Body of pancreas (tissue), 4 donors: ENCODE measurements around the gene STK38. TPM values are rescaled to one million over a fixed set of nuclear protein-coding genes. Genes with fewer than 3 reads are reported as not detected.

Experiments used
- ATAC-seq: fragments of 150-250 bp; one replicate; pipeline ENCODE4 v1.9.1; 2016
- DNase-seq, 4 donors: peaks; one replicate each; pipeline ENCODE4 v3.0.0-alpha.2; 2019
- H3K27ac ChIP-seq, 4 donors: fragments of 200-600 bp; sonication (generic); 1 replicate in 3 of 4; 2 replicates in 1 of 4; pipeline versions ENCODE4 v1.5.1 to v1.6.1; 2016 to 2019; ENCODE audit warnings: mild to moderate bottlenecking in 1 of 4, mixed read lengths in 1 of 4, moderate library complexity in 1 of 4
- H3K27me3 ChIP-seq, 2 donors: fragments of 200-600 bp; sonication (generic); one replicate each; pipeline ENCODE4 v1.6.0; 2016; ENCODE audit warnings: mild to moderate bottlenecking in 1 of 2
- H3K36me3 ChIP-seq, 2 donors: fragments of 200-600 bp; sonication (generic); replicated peaks in 1 of 2; 2 replicates each; pipeline ENCODE4 v1.5.1; 2016; ENCODE audit warnings: low read depth in 2 of 2; ENCODE audit not compliant: insufficient read depth in 1 of 2
- H3K4me1 ChIP-seq: fragments of 200-600 bp; sonication (generic); one replicate; pipeline ENCODE4 v1.6.0; 2016
- H3K4me3 ChIP-seq, 2 donors: fragments of 200-600 bp; sonication (generic); 1 replicate in 1 of 2; 2 replicates in 1 of 2; pipeline ENCODE4 v1.5.1; 2016 to 2019
- H3K9me3 ChIP-seq, 3 donors: fragments of 200-600 bp; sonication (generic); 1 replicate in 2 of 3; 2 replicates in 1 of 3; pipeline ENCODE4 v1.5.1; 2016
- POLR2A ChIP-seq, 3 donors: fragments of 450-650 bp; IDR thresholded peaks; one replicate each; pipeline ENCODE4 v1.6.1; 2016; ENCODE audit warnings: antibody characterized with exemption in 3 of 3, mild to moderate bottlenecking in 2 of 3
- WGBS, 2 donors: methylation state at CpG; one replicate each; pipeline ENCODE4 v1.1.5; 2017; 5-methylcytosine and 5-hydroxymethylcytosine counted together
- intact Hi-C: fragments of 100-400 bp; cut with DNase I; formaldehyde crosslinking; loops from one replicate; pipeline ENCODE4 v1.15.1; 2023
- total RNA-seq, 2 donors: library from RNA; depleted of rRNA; stranded (reverse); fragments of >200 nt; gene quantifications; one replicate each; pipeline ENCODE4 v1.1.0, GENCODE V29; 2016
- TF ChIP-seq, protein P1 (sequence below), 7 experiments: fragments of 450-650 bp in 4 of 7; fragments of 200-600 bp in 3 of 7; sonication (generic) in 3 of 7; IDR thresholded peaks; one replicate each; pipeline ENCODE4 v1.5.1; 2016 to 2019; ENCODE audit warnings: antibody characterized with exemption in 7 of 7

Gene STK38
- total RNA-seq, 2 donors from 2014 or later, result 11.9 to 16.2 TPM

- Histone ChIP-seq H3K4me1 (no peaks in the 10 kb centered on the region), H3K4me3 (no peak overlapping the region), H3K27ac (no peak overlapping the region), H3K27me3 (no peaks in the 10 kb centered on the region), H3K36me3 (peaks cover 0 to 8% of the 10 kb centered on the region in 2 donors), H3K9me3 (no peaks in the 10 kb centered on the region)
- WGBS, 2 donors, result 91 to 93% methylated on average over 5 of the region's 5 CpGs
- TF ChIP-seq POLR2A (IDR thresholded peaks at IDR 0.05), result no peak
- TF ChIP-seq, protein P1, sequence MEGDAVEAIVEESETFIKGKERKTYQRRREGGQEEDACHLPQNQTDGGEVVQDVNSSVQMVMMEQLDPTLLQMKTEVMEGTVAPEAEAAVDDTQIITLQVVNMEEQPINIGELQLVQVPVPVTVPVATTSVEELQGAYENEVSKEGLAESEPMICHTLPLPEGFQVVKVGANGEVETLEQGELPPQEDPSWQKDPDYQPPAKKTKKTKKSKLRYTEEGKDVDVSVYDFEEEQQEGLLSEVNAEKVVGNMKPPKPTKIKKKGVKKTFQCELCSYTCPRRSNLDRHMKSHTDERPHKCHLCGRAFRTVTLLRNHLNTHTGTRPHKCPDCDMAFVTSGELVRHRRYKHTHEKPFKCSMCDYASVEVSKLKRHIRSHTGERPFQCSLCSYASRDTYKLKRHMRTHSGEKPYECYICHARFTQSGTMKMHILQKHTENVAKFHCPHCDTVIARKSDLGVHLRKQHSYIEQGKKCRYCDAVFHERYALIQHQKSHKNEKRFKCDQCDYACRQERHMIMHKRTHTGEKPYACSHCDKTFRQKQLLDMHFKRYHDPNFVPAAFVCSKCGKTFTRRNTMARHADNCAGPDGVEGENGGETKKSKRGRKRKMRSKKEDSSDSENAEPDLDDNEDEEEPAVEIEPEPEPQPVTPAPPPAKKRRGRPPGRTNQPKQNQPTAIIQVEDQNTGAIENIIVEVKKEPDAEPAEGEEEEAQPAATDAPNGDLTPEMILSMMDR (IDR thresholded peaks at IDR 0.05), result no peak
- no peak for ATAC-seq
- intact Hi-C loops, result no loop called here
- DNase-seq, result no peak
These were observed 52.2 kb downstream of the STK38 start for GRCh38 chr6:36495086-36495485.

DNA sequence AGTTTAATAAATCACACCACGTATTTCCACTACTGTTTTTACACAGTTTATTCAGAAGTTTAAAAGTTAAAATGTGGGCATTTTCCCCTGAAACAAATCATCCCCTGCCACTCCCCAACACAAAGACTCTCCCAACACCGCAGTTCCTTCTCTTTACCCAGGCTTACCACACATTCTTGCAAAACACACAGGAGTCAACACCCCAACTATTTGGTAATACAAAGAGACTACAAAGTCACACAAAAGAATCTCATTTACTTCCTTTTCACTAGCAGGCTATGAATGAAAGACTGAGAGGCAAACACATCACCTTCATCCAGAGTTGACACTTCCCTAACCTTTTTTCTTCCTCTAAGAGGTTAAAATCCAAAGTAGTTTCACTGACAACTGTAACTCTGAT is 53.4 kb downstream of the STK38 start:
- no peaks in the 10 kb centered on the region for H3K9me3 ChIP-seq
- H3K4me3 ChIP-seq, result no peak overlapping the region
- H3K4me1 ChIP-seq, result no peaks in the 10 kb centered on the region
- WGBS, 2 donors, result 68 to 87% methylated on average over 2 of the region's 2 CpGs
- no peak overlapping the region for H3K27ac ChIP-seq
- intact Hi-C loops, result no loop called here
- no peak for TF ChIP-seq POLR2A (IDR thresholded peaks at IDR 0.05)
- TF ChIP-seq, protein P1 (IDR thresholded peaks at IDR 0.05), result no peak
- H3K27me3 ChIP-seq, result no peaks in the 10 kb centered on the region
- peaks cover 0 to 8% of the 10 kb centered on the region in 2 donors for H3K36me3 ChIP-seq
- DNase-seq, result no peak
- no peak for ATAC-seq

DNA sequence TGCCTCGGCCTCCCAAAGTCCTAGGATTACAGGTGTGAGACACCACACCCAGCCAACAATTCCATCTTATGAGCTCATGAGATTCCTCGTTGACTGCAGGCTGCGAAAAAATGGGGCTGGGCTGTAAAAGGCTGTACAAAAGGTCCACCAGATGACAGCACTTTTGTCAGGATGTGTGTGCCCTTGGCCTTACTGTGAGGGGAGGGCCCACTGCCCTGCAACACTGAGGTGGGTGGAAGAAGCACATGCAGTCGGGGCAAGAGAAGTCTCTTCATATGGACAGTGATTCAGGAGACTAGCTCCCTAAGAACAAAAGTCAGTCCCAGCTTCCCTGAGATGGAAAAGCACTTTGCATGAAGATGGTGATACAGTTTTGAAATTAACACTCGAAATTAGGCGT is 54.0 kb downstream of the STK38 start:
- ATAC-seq, result no peak
- H3K27ac ChIP-seq, result no peak overlapping the region

GRCh38 chr6:36492621-36493020 is 54.7 kb downstream of the STK38 start:
- no peak for TF ChIP-seq POLR2A (IDR thresholded peaks at IDR 0.05)
- TF ChIP-seq, protein P1 (IDR thresholded peaks at IDR 0.05), result no peak
- WGBS, 2 donors, result 80% methylated on average over 1 of the region's 1 CpG
- intact Hi-C loops, result no loop called here
- no peaks in the 10 kb centered on the region for H3K4me1 ChIP-seq
- ATAC-seq, result no peak
- H3K27ac ChIP-seq, result no peak overlapping the region
- H3K4me3 ChIP-seq, result no peak overlapping the region
- DNase-seq, result peak in 1 of 4 donors; percentile 11
- H3K9me3 ChIP-seq, result no peaks in the 10 kb centered on the region
- no peaks in the 10 kb centered on the region for H3K27me3 ChIP-seq
- peaks cover 0 to 8% of the 10 kb centered on the region in 2 donors for H3K36me3 ChIP-seq

More for the DNA sequence above, 54.0 kb downstream of the STK38 start:
- Histone ChIP-seq H3K4me1 (no peaks in the 10 kb centered on the region), H3K27me3 (no peaks in the 10 kb centered on the region), H3K9me3 (no peaks in the 10 kb centered on the region), H3K4me3 (no peak overlapping the region), H3K36me3 (peaks cover 0 to 8% of the 10 kb centered on the region in 2 donors)
- DNase-seq, result no peak
- intact Hi-C loops, result no loop called here
- TF ChIP-seq POLR2A (IDR thresholded peaks at IDR 0.05), result no peak
- TF ChIP-seq, protein P1 (IDR thresholded peaks at IDR 0.05), result no peak
- WGBS, 2 donors, result 81 to 86% methylated on average over 6 of the region's 6 CpGs

GRCh38 chr6:36492092-36492491 is 55.2 kb downstream of the STK38 start:
- peak in 2 of 4 donors; percentile 25 to 26 for DNase-seq
- Histone ChIP-seq H3K36me3 (peaks cover 0 to 4% of the 10 kb centered on the region in 2 donors), H3K27me3 (no peaks in the 10 kb centered on the region), H3K9me3 (no peaks in the 10 kb centered on the region), H3K4me3 (no peak overlapping the region), H3K27ac (no peak overlapping the region), H3K4me1 (no peaks in the 10 kb centered on the region)
- intact Hi-C loops, result no loop called here
- 82 to 83% methylated on average over 4 of the region's 4 CpGs for WGBS, 2 donors
- TF ChIP-seq POLR2A (IDR thresholded peaks at IDR 0.05), result no peak
- TF ChIP-seq, protein P1 (IDR thresholded peaks at IDR 0.05), result no peak
- ATAC-seq, result no peak
